Pancreas (tissue), 10 donors: ENCODE results near the gene BABAM2. TPM values are rescaled to one million over a fixed set of nuclear protein-coding genes. Genes with fewer than 3 reads are reported as not detected.

Source experiments
- ATAC-seq, 4 donors: fragments of 200-7000 bp; cut with Tn5 transposase; one replicate each; pipeline versions ENCODE4 v1.8.0 to v1.9.1; 2020; ENCODE audit warnings: mild to moderate bottlenecking in 4 of 4, moderate library complexity in 4 of 4
- DNase-seq, 6 donors: peaks; one replicate each; pipeline ENCODE4 v3.0.0-alpha.2; 2020
- FAIRE-seq: peaks from 2 replicates; lab custom pipeline; 2012; peaks lifted over from hg19 to GRCh38; lab: Jason Lieb, UNC
- H3K27ac ChIP-seq, 4 donors: fragments of 200-600 bp; sonication (generic); 1 replicate in 3 of 4; 2 replicates in 1 of 4; pipeline versions ENCODE4 v1.5.0 to v1.8.0; 2020
- H3K27me3 ChIP-seq, 4 donors: fragments of 200-600 bp; one replicate each; pipeline ENCODE4 v1.8.0; 2021
- H3K36me3 ChIP-seq, 3 donors: fragments of 200-600 bp; sonication (generic) in 1 of 3; one replicate each; pipeline versions ENCODE4 v1.5.0 to v1.8.0; 2020 to 2021
- H3K4me1 ChIP-seq, 3 donors: fragments of 200-600 bp; one replicate each; pipeline ENCODE4 v1.8.0; 2021
- H3K4me3 ChIP-seq, 4 donors: fragments of 200-600 bp; sonication (generic) in 2 of 4; one replicate each; pipeline versions ENCODE4 v1.5.0 to v1.8.0; 2020 to 2021
- H3K9me3 ChIP-seq, 4 donors: fragments of 200-600 bp; one replicate each; pipeline ENCODE4 v1.8.0; 2021
- WGBS, 2 donors: extraction: QIAGEN DNeasy Blood & Tissue Kit; methylation state at CpG; one replicate each; pipeline ENCODE4 v1.1.7; 2013; 5-methylcytosine and 5-hydroxymethylcytosine counted together
- intact Hi-C, 3 donors: fragments of 100-400 bp; cut with DNase I; formaldehyde crosslinking; loops; one replicate each; pipeline versions ENCODE4 v1.11.1 to v1.14.2; 2022
- polyA plus RNA-seq, 2 donors: library from polyadenylated mRNA; stranded (reverse); fragments of 200-250 nt; gene quantifications; one replicate each; pipeline ENCODE4 v1.2.3, GENCODE V29; 2013
- total RNA-seq, 6 donors: library from RNA; stranded (reverse); fragmentation: NEBNext Ultra II Directional in 4 of 6; extraction: Animal tissue kit (Norgen Biotek cat#: 25700) in 4 of 6; gene quantifications; one replicate each; pipeline versions ENCODE4 v1.2.1 to v1.2.4, GENCODE V29; 2021 to 2023
- TF ChIP-seq, protein P1 (sequence below), 4 donors: fragments of 200-600 bp; sonication (generic) in 3 of 4; IDR thresholded peaks; one replicate each; pipeline versions ENCODE4 v1.5.0 to v1.8.0; 2021; ENCODE audit warnings: antibody characterized with exemption in 4 of 4
- donor health status: healthy with polysubstance abuse.
- donor health status: DM: no; HTN: no; CAD: no; lungs with moderate emphysema.
- donor health status: DM: no; HTN: no; CAD: no.
- donor health status: control.
- donor health status: control.
- donor health status: Bipolar disorder and iron deficiency.
- donor health status: DM: yes; HTN: yes; CAD: no.
- donor health status: DM: no; HTN: no; CAD: no.
- donor health status: DM: no; HTN: no; CAD: no.
- donor health status: DM: yes; HTN: yes; CAD: no.

BABAM2 gene
- total and polyA plus RNA-seq, 8 donors = 9.4 to 21.3 (median 15.6) TPM

DNA sequence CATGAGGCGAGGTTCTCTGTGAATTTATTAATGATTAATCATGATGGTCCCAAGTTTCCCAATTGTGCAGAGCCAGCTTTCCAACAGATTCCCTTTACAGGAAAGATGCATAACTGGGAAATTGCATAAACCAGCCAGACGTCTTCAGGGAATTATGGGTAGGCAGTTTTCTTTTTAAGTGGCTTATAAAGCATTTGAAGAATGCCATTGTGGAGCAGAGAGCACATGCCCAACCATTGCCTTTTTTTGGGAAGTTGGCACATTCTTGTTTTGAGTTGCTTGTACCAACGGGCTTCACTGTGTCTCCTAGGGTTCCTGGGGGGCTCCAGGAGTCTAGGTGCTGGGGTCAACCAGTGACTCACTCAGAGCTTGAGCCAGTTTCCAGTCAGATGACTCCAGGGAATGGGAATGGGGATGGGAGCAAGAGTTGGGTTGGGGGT is 270.5 kb downstream of the BABAM2 start:
- no peaks in the 10 kb centered on the region for H3K36me3 ChIP-seq
- intact Hi-C loops = no loop called here
- DNase-seq = no peak
- no peak overlapping the region for H3K4me3 ChIP-seq
- no peak overlapping the region for H3K27ac ChIP-seq
- TF ChIP-seq, protein P1, sequence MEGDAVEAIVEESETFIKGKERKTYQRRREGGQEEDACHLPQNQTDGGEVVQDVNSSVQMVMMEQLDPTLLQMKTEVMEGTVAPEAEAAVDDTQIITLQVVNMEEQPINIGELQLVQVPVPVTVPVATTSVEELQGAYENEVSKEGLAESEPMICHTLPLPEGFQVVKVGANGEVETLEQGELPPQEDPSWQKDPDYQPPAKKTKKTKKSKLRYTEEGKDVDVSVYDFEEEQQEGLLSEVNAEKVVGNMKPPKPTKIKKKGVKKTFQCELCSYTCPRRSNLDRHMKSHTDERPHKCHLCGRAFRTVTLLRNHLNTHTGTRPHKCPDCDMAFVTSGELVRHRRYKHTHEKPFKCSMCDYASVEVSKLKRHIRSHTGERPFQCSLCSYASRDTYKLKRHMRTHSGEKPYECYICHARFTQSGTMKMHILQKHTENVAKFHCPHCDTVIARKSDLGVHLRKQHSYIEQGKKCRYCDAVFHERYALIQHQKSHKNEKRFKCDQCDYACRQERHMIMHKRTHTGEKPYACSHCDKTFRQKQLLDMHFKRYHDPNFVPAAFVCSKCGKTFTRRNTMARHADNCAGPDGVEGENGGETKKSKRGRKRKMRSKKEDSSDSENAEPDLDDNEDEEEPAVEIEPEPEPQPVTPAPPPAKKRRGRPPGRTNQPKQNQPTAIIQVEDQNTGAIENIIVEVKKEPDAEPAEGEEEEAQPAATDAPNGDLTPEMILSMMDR (IDR thresholded peaks at IDR 0.05) = no peak
- peaks cover 0 to 16% (median 0%) of the 10 kb centered on the region in 3 donors for H3K4me1 ChIP-seq
- 59 to 69% methylated on average over 3 of the region's 3 CpGs for WGBS, 2 donors
- H3K27me3 ChIP-seq = no peaks in the 10 kb centered on the region
- H3K9me3 ChIP-seq = no peaks in the 10 kb centered on the region
- peak in 2 of 4 donors; percentile 12 to 53 for ATAC-seq
- no peak for FAIRE-seq

DNA sequence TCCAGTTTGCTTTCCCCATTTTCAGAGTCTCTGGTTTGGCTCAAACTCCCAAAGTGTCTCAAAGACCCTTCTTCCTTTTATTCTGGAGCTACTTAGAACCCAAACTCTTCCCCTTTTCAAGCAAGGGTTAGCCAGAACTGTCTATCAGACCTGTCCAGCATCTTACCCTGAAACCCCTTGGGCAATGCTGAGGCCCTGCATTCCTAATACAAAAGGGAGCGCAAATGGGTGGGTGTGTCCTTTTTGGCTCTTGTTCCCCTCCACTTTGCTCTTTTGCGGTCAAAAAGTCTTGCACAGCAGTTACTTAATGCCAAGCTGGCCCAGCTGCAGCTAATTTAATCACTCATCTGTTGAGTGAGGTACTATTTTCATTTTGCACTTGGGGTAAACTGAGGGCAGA is 270.9 kb downstream of the BABAM2 start:
- Histone ChIP-seq H3K36me3 (no peaks in the 10 kb centered on the region), H3K9me3 (no peaks in the 10 kb centered on the region), H3K4me1 (peaks cover 0 to 16% (median 0%) of the 10 kb centered on the region in 3 donors), H3K27ac (no peak overlapping the region), H3K27me3 (no peaks in the 10 kb centered on the region), H3K4me3 (no peak overlapping the region)
- no peak for DNase-seq
- 97 to 100% methylated on average over 2 of the region's 2 CpGs for WGBS, 2 donors
- TF ChIP-seq, protein P1 (IDR thresholded peaks at IDR 0.05) = no peak
- intact Hi-C loops = no loop called here
- peak in 1 of 4 donors; percentile 40 for ATAC-seq
- no peak for FAIRE-seq

GRCh38 chr2:28162564-28162963 is 272.0 kb downstream of the BABAM2 start:
- TF ChIP-seq, protein P1 (IDR thresholded peaks at IDR 0.05) = no peak
- intact Hi-C loops = no loop called here
- WGBS, 2 donors = 94 to 95% methylated on average over 3 of the region's 3 CpGs
- H3K36me3 ChIP-seq = no peaks in the 10 kb centered on the region
- ATAC-seq = no peak
- no peaks in the 10 kb centered on the region for H3K27me3 ChIP-seq
- FAIRE-seq = no peak
- DNase-seq = no peak
- H3K4me1 ChIP-seq = peaks cover 0 to 16% (median 0%) of the 10 kb centered on the region in 3 donors
- no peaks in the 10 kb centered on the region for H3K9me3 ChIP-seq
- H3K27ac ChIP-seq = no peak overlapping the region
- no peak overlapping the region for H3K4me3 ChIP-seq

DNA sequence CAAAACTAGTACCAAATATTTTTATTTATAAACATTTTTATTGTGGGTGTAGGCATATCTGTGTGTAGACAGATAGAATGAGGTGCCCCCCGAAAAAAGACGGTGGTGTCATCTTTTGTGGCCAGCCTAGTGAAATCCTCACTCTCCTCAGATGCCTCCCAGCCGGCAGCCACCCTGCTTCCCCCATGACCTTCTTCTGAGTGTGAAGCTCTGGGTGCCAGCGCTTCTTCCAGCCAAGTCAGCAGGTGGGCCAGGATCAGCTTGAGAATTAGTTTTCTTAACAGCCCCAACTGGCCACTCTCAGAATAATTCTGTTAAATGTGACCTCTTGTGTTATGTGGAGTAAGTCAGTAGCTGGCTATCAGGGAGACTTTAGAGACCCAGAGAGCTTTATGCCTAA is 272.5 kb downstream of the BABAM2 start:
- Histone ChIP-seq H3K9me3 (no peaks in the 10 kb centered on the region), H3K4me3 (no peak overlapping the region), H3K27ac (no peak overlapping the region), H3K4me1 (peaks cover 0 to 16% (median 0%) of the 10 kb centered on the region in 3 donors), H3K27me3 (no peaks in the 10 kb centered on the region), H3K36me3 (no peaks in the 10 kb centered on the region)
- FAIRE-seq (no peak), ATAC-seq (peak in 1 of 4 donors; percentile 17), DNase-seq (no peak)
- intact Hi-C loops = no loop called here
- WGBS, 2 donors = 76 to 77% methylated on average over 4 of the region's 4 CpGs
- TF ChIP-seq, protein P1 (IDR thresholded peaks at IDR 0.05) = no peak

GRCh38 chr2:28163627-28164279 is 273.2 kb downstream of the BABAM2 start:
- TF ChIP-seq, protein P1 (IDR thresholded peaks at IDR 0.05) = no peak
- ATAC-seq = peak in 2 of 4 donors; percentile 32 to 43
- Histone ChIP-seq H3K36me3 (no peaks in the 10 kb centered on the region), H3K4me1 (peaks cover 0 to 16% (median 0%) of the 10 kb centered on the region in 3 donors), H3K27me3 (no peaks in the 10 kb centered on the region), H3K4me3 (no peak overlapping the region), H3K9me3 (no peaks in the 10 kb centered on the region), H3K27ac (no peak overlapping the region)
- intact Hi-C loops = no loop called here
- no peak for DNase-seq
- 88 to 89% methylated on average over 6 of the region's 6 CpGs for WGBS, 2 donors
- no peak for FAIRE-seq
